ENCODE measurements around the gene ZMIZ2. TPM values are rescaled to one million over a fixed set of nuclear protein-coding genes. Genes with fewer than 3 reads are reported as not detected.
A peak's percentile ranks its signal among the peaks of the same experiment; 100 is the strongest.
"Not testable (repeated sequence)": the region's sequence is repeated elsewhere in the genome, so short reads cannot be mapped to it uniquely, and the experiment has no call there.

ZMIZ2 gene
- total and polyA plus RNA-seq, 7 donors: 8.4 to 64.7 (median 11.3) TPM

DNA sequence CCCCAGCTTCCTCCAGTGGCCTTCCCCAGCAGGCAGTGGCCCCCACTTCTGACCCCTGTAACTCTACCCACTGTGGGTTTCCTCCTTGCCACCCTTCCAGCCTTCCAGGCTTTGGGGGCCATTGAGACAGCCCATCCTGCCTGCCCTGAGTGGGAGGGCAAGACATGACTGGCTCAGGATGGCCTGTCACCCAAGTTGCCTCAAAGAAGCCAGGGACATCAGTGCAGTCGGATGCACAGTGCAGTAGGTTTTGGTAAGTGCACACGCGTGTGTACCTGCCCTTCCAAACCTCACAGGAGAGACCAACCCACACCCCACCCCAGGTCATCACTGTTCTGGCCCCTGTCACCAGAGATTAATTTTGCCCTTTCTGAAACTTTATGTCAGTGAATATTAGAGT is 22.7 kb downstream of the ZMIZ2 start:
- intact Hi-C loops (cut with DNase I): no loop called here
- peaks cover 0 to 13% (median 9%) of the 10 kb centered on the region in 4 donors for H3K36me3 ChIP-seq
- no peak for DNase-seq
- H3K9me3 ChIP-seq: no peaks in the 10 kb centered on the region
- TF ChIP-seq EP300 (IDR thresholded peaks at IDR 0.05) (no peak), POLR2A (IDR thresholded peaks at IDR 0.05) (no peak), POLR2AphosphoS5 (IDR thresholded peaks at IDR 0.05) (no peak)
- TF ChIP-seq, protein P1, sequence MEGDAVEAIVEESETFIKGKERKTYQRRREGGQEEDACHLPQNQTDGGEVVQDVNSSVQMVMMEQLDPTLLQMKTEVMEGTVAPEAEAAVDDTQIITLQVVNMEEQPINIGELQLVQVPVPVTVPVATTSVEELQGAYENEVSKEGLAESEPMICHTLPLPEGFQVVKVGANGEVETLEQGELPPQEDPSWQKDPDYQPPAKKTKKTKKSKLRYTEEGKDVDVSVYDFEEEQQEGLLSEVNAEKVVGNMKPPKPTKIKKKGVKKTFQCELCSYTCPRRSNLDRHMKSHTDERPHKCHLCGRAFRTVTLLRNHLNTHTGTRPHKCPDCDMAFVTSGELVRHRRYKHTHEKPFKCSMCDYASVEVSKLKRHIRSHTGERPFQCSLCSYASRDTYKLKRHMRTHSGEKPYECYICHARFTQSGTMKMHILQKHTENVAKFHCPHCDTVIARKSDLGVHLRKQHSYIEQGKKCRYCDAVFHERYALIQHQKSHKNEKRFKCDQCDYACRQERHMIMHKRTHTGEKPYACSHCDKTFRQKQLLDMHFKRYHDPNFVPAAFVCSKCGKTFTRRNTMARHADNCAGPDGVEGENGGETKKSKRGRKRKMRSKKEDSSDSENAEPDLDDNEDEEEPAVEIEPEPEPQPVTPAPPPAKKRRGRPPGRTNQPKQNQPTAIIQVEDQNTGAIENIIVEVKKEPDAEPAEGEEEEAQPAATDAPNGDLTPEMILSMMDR (IDR thresholded peaks at IDR 0.05): no peak
- H3K4me1 ChIP-seq: peaks cover 0 to 39% (median 36%) of the 10 kb centered on the region in 4 donors
- WGBS, 2 donors: 57 to 66% methylated on average over 3 of the region's 3 CpGs
- no peak overlapping the region for H3K4me3 ChIP-seq
- H3K27ac ChIP-seq: peak overlapping the region in 1 of 4 donors; percentile 86
- H3K27me3 ChIP-seq: no peaks in the 10 kb centered on the region

DNA sequence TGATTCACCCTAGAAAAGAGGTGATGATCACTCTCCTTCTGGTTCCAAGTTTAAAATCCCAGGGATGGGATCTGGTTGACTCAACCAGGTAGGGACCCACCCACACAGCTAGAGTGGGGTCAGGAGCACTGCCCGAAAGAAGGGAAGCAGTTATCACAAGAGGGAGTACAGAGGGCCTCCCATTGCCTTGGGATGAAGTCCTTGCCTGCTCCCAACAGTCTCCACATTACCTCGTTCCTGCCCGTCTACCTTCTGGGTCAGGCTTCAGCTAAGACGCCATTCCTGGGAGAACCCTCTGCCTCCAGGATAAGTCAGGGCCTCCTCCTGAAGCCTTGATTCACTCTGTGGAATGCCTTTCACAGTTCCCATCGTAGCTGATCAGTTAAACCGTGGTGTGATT is 23.8 kb downstream of the ZMIZ2 start:
- Histone ChIP-seq H3K9me3 (no peaks in the 10 kb centered on the region), H3K4me3 (no peak overlapping the region), H3K36me3 (peaks cover 0 to 2% (median 0%) of the 10 kb centered on the region in 4 donors), H3K27me3 (no peaks in the 10 kb centered on the region), H3K27ac (no peak overlapping the region), H3K4me1 (peaks cover 0 to 34% (median 32%) of the 10 kb centered on the region in 4 donors)
- TF ChIP-seq EP300 (IDR thresholded peaks at IDR 0.05): no peak
- TF ChIP-seq POLR2A (IDR thresholded peaks at IDR 0.05): no peak
- TF ChIP-seq, protein P1 (IDR thresholded peaks at IDR 0.05): no peak
- TF ChIP-seq POLR2AphosphoS5 (IDR thresholded peaks at IDR 0.05): no peak
- no peak for DNase-seq
- WGBS, 2 donors: 51 to 68% methylated on average over 6 of the region's 6 CpGs
- intact Hi-C loops (cut with DNase I): no loop called here

DNA sequence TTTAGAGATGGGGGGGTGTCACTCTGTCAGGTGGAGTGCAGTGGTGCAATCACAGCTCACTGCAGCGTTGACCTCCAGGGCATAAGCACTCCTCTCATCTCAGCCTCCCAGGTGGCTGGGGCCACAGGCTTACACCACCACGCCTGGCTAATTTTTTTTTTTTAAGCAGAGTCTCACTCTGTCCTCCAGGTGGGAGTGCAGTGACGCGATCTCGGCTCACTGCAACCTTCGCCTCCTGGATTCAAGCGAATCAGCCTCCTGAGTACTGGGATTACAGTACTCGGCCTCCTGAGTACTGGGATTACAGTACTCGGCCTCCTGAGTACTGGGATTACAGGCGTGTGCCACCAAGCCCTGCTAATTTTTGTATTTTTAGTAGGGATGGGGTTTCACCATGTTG is 24.2 kb downstream of the ZMIZ2 start:
- no peak overlapping the region for H3K27ac ChIP-seq
- DNase-seq: no peak
- 35 to 75% methylated on average over 10 of the region's 10 CpGs for WGBS, 2 donors
- H3K27me3 ChIP-seq: no peaks in the 10 kb centered on the region
- peaks cover 0 to 30% (median 28%) of the 10 kb centered on the region in 4 donors for H3K4me1 ChIP-seq
- TF ChIP-seq POLR2AphosphoS5 (IDR thresholded peaks at IDR 0.05) (no peak), POLR2A (IDR thresholded peaks at IDR 0.05) (no peak), EP300 (IDR thresholded peaks at IDR 0.05) (no peak)
- TF ChIP-seq, protein P1 (IDR thresholded peaks at IDR 0.05): no peak
- H3K4me3 ChIP-seq: no peak overlapping the region
- intact Hi-C loops (cut with DNase I): no loop called here
- no peaks in the 10 kb centered on the region for H3K9me3 ChIP-seq
- H3K36me3 ChIP-seq: no peaks in the 10 kb centered on the region

DNA sequence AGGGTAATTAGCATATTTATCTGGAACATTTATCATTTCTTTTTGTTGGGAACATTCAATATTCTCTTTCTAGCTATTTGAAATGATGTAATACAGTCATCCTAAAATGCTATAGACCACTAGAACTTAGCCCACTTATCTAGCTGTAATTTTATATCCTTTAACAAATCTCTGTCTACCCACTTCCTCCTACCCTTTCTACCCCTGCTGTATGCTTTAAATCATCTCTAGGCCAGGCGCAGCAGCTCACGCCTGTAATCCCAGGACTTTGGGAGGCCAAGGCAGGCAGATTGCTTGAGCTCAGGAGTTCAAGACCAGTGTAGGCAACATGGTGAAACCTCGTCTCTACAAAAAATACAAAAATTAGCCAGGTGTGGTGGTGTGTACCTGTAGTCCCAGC is 25.8 kb downstream of the ZMIZ2 start:
- H3K4me1 ChIP-seq: peaks cover 0 to 13% (median 12%) of the 10 kb centered on the region in 4 donors
- WGBS, 2 donors: 80 to 82% methylated on average over 3 of the region's 3 CpGs
- intact Hi-C loops (cut with DNase I): not testable (repeated sequence)

DNA sequence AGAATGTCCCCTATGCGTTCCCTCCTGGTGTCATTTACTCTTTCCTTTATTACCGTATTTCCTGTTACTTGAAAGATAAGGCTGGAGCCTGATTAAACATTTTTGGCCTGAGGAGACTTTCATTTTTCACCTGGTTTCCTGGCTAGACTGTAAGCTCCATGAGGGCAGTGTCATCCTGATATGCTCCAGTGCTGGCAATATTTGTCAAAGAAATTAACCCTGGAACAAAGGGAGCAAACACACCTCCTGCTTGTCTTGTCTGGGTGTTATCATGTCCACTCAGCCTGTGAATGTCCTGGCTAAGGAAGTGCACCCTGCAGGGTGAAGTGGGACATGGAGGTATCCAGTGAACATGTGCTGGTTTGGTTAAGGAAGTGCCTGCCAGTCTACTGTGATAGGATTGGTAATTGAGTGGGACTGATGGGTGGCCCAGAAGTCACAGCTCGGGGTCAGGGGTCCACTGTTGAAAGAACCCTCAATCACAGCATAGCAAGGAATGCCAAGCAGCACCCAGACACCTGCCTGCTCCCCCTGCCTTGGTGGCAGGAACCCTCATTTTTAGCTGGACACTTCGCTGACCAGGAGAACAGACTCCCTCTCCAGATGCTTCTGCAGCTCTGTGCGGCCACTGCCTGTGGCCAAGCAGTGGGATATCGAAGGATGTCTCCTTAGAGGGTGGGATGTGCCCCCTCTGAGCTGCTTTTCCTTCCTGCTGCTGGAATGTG is 26.9 kb downstream of the ZMIZ2 start:
- Histone ChIP-seq H3K27ac (no peak overlapping the region), H3K4me1 (peaks cover 0 to 3% (median 1%) of the 10 kb centered on the region in 4 donors), H3K4me3 (no peak overlapping the region), H3K27me3 (no peaks in the 10 kb centered on the region), H3K9me3 (no peaks in the 10 kb centered on the region), H3K36me3 (no peaks in the 10 kb centered on the region)
- no peak for TF ChIP-seq EP300 (IDR thresholded peaks at IDR 0.05)
- TF ChIP-seq POLR2AphosphoS5 (IDR thresholded peaks at IDR 0.05): no peak
- TF ChIP-seq, protein P1 (IDR thresholded peaks at IDR 0.05): no peak
- TF ChIP-seq POLR2A (IDR thresholded peaks at IDR 0.05): no peak
- intact Hi-C loops (cut with DNase I): no loop called here
- DNase-seq: no peak
- 76 to 84% methylated on average over 6 of the region's 6 CpGs for WGBS, 2 donors

More for the DNA sequence above, 25.8 kb downstream of the ZMIZ2 start:
- not testable (repeated sequence) for H3K27ac ChIP-seq, H3K27me3 ChIP-seq, H3K4me3 ChIP-seq, DNase-seq, H3K36me3 ChIP-seq, H3K9me3 ChIP-seq
